HEK293 (cell line): ENCODE results near the gene SLC2A4.
A peak's percentile ranks its signal among the peaks of the same experiment; 100 is the strongest.

Experiments used
- CTCF ChIA-PET: fragments of 350-600 bp; formaldehyde crosslinking; extraction: SDS; loops from one replicate; lab custom pipeline; 2021; ENCODE audit warnings: antibody characterized with exemption; lab: Yijun Ruan, JAX
- POLR2A ChIA-PET: fragments of 300-600 bp; formaldehyde crosslinking; extraction: SDS; loops from one replicate; lab custom pipeline; 2020; ENCODE audit warnings: antibody characterized with exemption, inconsistent platforms; lab: Yijun Ruan, JAX
- H3K27ac ChIP-seq: fragments of 200-500 bp; sonication (Bioruptor generic); 2 replicates; pipeline ENCODE4 v1.5.1; 2014; ENCODE audit warnings: low read depth, low read length, control low read depth, inconsistent platforms; ENCODE audit errors: extremely low read depth
- H3K36me3 ChIP-seq, 2 experiments: fragments of 200-500 bp in 1 of 2; sonication (Bioruptor generic) in 1 of 2; 1 replicate in 1 of 2; 2 replicates in 1 of 2; pipeline ENCODE4 v1.5.1; 2014 to 2017; ENCODE audit warnings: inconsistent platforms in 2 of 2, low read length in 2 of 2; ENCODE audit not compliant: control insufficient read depth in 2 of 2, insufficient read depth in 1 of 2
- H3K4me1 ChIP-seq: fragments of 200-500 bp; sonication (Bioruptor generic); 2 replicates; pipeline ENCODE4 v1.5.1; 2014; ENCODE audit warnings: mild to moderate bottlenecking, low read length, inconsistent platforms; ENCODE audit not compliant: control insufficient read depth, insufficient read depth
- H3K4me3 ChIP-seq: 2 replicates; pipeline ENCODE4 v1.5.1; 2011; ENCODE audit warnings: low read depth, mild to moderate bottlenecking, control low read depth, low read length, moderate library complexity
- H3K9me3 ChIP-seq: fragments of 200-500 bp; sonication (Bioruptor generic); 2 replicates; pipeline ENCODE4 v1.5.1; 2014; ENCODE audit warnings: low read depth, low read length, inconsistent platforms; ENCODE audit not compliant: control insufficient read depth, insufficient read depth
- BCL11A ChIP-seq: fragments of 450-650 bp; formaldehyde crosslinking; IDR thresholded peaks from 2 replicates; pipeline ENCODE4 v1.5.1; 2016; ENCODE audit warnings: low read depth, missing biosample characterization, missing genetic modification characterization
- HOXA7 ChIP-seq: sonication (generic); formaldehyde crosslinking; IDR thresholded peaks from 2 replicates; pipeline ENCODE4 v1.8.1; 2022; ENCODE audit warnings: missing genetic modification reagents, borderline replicate concordance
- HOXC10 ChIP-seq: sonication (generic); formaldehyde crosslinking; IDR thresholded peaks from 2 replicates; pipeline ENCODE4 v1.8.1; 2023; ENCODE audit warnings: mild to moderate bottlenecking, missing genetic modification reagents
- KLF8 ChIP-seq: fragments of 450-650 bp; formaldehyde crosslinking; IDR thresholded peaks from 2 replicates; pipeline ENCODE4 v1.5.1; 2016; ENCODE audit warnings: missing biosample characterization, missing genetic modification characterization
- MZF1 ChIP-seq: fragments of 450-650 bp; formaldehyde crosslinking; IDR thresholded peaks from 2 replicates; pipeline ENCODE4 v1.5.1; 2017; ENCODE audit warnings: missing biosample characterization, missing genetic modification characterization, borderline replicate concordance
- OSR2 ChIP-seq: fragments of 450-650 bp; formaldehyde crosslinking; IDR thresholded peaks from 2 replicates; pipeline ENCODE4 v1.5.1; 2016; ENCODE audit warnings: missing biosample characterization, missing genetic modification characterization
- SCRT1 ChIP-seq: fragments of 450-650 bp; formaldehyde crosslinking; IDR thresholded peaks from 2 replicates; pipeline ENCODE4 v1.5.1; 2016; ENCODE audit warnings: missing biosample characterization, missing genetic modification characterization, borderline replicate concordance
- ZNF121 ChIP-seq: fragments of 450-650 bp; formaldehyde crosslinking; IDR thresholded peaks from 2 replicates; pipeline ENCODE4 v1.5.1; 2016; ENCODE audit warnings: missing biosample characterization, missing genetic modification characterization
- ZNF133 ChIP-seq: fragments of 450-650 bp; formaldehyde crosslinking; IDR thresholded peaks from 2 replicates; pipeline ENCODE4 v1.5.1; 2016; ENCODE audit warnings: missing biosample characterization, missing genetic modification characterization
- ZNF140 ChIP-seq: fragments of 450-650 bp; formaldehyde crosslinking; IDR thresholded peaks from 2 replicates; pipeline ENCODE4 v1.5.1; 2016; ENCODE audit warnings: missing biosample characterization, missing genetic modification characterization
- ZNF184 ChIP-seq: fragments of 450-650 bp; IDR thresholded peaks from 2 replicates; pipeline ENCODE4 v1.5.1; 2018; ENCODE audit warnings: missing biosample characterization, mild to moderate bottlenecking, missing genetic modification characterization
- ZNF433 ChIP-seq: fragments of 450-650 bp; formaldehyde crosslinking; IDR thresholded peaks from 2 replicates; pipeline ENCODE4 v1.5.1; 2016; ENCODE audit warnings: missing biosample characterization, missing genetic modification characterization, low read depth
- ZNF473 ChIP-seq: fragments of 450-650 bp; formaldehyde crosslinking; IDR thresholded peaks from 2 replicates; pipeline ENCODE4 v1.5.1; 2017; ENCODE audit warnings: missing biosample characterization, missing genetic modification characterization
- ZNF48 ChIP-seq: fragments of 450-650 bp; formaldehyde crosslinking; IDR thresholded peaks from 2 replicates; pipeline ENCODE4 v1.5.1; 2016; ENCODE audit warnings: missing biosample characterization, missing genetic modification characterization
- ZNF510 ChIP-seq: fragments of 450-650 bp; formaldehyde crosslinking; IDR thresholded peaks from 2 replicates; pipeline ENCODE4 v1.5.1; 2018; ENCODE audit warnings: mild to moderate bottlenecking, missing genetic modification characterization, missing biosample characterization; ENCODE audit not compliant: insufficient replicate concordance
- ZNF521 ChIP-seq: fragments of 450-650 bp; formaldehyde crosslinking; IDR thresholded peaks from 2 replicates; pipeline ENCODE4 v1.5.1; 2017; ENCODE audit warnings: missing biosample characterization, mild to moderate bottlenecking, missing genetic modification characterization
- ZNF529 ChIP-seq: fragments of 450-650 bp; formaldehyde crosslinking; IDR thresholded peaks from 2 replicates; pipeline ENCODE4 v1.5.1; 2017; ENCODE audit warnings: missing genetic modification characterization, missing biosample characterization; ENCODE audit not compliant: insufficient replicate concordance
- ZNF560 ChIP-seq: fragments of 450-650 bp; formaldehyde crosslinking; IDR thresholded peaks from 2 replicates; pipeline ENCODE4 v1.5.1; 2017; ENCODE audit warnings: missing biosample characterization, missing genetic modification characterization, borderline replicate concordance
- ZNF658 ChIP-seq: fragments of 450-650 bp; formaldehyde crosslinking; IDR thresholded peaks from 2 replicates; pipeline ENCODE4; 2016; ENCODE audit warnings: missing biosample characterization, missing genetic modification characterization
- ZNF677 ChIP-seq: fragments of 450-650 bp; IDR thresholded peaks from 2 replicates; pipeline ENCODE4 v1.5.0; 2018; ENCODE audit warnings: missing biosample characterization, mild to moderate bottlenecking, missing genetic modification characterization, moderate library complexity
- ZSCAN23 ChIP-seq: fragments of 450-650 bp; formaldehyde crosslinking; IDR thresholded peaks from 2 replicates; pipeline ENCODE4 v1.5.1; 2016; ENCODE audit warnings: missing biosample characterization, missing genetic modification characterization
- TF ChIP-seq, protein P1 (sequence below): fragments of 450-650 bp; formaldehyde crosslinking; IDR thresholded peaks from 2 replicates; pipeline ENCODE4 v1.5.1; 2016; ENCODE audit warnings: missing biosample characterization, missing genetic modification characterization
- TF ChIP-seq, protein P2 (sequence below): fragments of 450-650 bp; formaldehyde crosslinking; IDR thresholded peaks from 2 replicates; pipeline ENCODE4 v1.5.1; 2016; ENCODE audit warnings: missing biosample characterization, missing genetic modification characterization, borderline replicate concordance
- TF ChIP-seq, protein P3 (sequence below): fragments of 450-650 bp; formaldehyde crosslinking; IDR thresholded peaks from 2 replicates; pipeline ENCODE4 v1.5.1; 2016; ENCODE audit warnings: missing biosample characterization, missing genetic modification characterization
- TF ChIP-seq, protein P4 (sequence below): fragments of 450-650 bp; formaldehyde crosslinking; IDR thresholded peaks from 2 replicates; pipeline ENCODE4 v1.5.1; 2016; ENCODE audit warnings: missing biosample characterization, missing genetic modification characterization
- TF ChIP-seq, protein P5 (sequence below): fragments of 450-650 bp; IDR thresholded peaks from 2 replicates; pipeline ENCODE4 v1.5.1; 2018; ENCODE audit warnings: missing biosample characterization, missing genetic modification characterization

The SLC2A4 gene

DNA sequence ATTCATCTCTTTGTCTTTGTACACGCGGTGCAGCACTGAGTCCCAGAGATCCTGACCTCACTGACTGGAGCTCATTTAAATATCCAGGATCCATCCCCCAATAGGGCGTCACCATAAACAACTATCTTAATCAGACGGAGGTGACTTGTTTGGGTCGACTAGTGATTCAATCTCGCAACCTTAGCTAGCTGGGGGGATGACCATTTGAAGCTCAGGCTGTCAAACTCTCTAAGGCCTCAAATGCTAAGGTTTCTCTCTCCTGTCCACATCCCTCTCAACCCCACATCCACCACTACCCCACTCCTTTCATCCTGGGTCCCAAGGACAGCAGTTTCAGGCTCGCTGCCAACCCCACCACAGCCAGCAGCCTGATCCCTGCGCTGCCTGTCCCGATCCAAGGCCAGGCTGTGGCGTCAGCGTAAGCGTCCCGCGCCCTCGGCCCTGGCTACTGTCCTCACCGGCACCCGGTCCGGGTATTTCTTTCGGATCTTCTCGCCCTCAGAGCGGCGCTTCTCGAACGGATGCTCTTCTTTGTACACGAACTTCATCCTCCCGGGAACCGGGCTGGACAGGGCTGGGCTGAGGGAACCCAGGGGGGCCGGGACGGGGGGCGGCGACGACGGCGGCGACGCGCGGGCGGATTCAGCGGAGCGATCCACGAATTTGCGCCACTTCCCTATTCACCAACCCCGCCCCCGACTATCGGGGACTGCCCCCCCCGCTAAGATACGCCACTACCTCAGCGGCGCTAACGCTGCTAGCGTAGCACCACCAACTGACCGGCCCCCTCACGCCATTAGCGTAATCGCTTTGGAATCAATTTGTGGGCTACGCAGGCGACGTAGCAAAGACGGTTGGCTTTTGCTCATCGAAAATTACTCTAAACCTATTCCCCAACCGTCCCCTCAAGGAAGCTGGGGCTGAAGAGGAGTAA is 39.5 kb upstream of the SLC2A4 start, which contains the start of gene GABARAP (continued):
- TF ChIP-seq ZNF510: no peak
- TF ChIP-seq ZSCAN23: no peak

DNA sequence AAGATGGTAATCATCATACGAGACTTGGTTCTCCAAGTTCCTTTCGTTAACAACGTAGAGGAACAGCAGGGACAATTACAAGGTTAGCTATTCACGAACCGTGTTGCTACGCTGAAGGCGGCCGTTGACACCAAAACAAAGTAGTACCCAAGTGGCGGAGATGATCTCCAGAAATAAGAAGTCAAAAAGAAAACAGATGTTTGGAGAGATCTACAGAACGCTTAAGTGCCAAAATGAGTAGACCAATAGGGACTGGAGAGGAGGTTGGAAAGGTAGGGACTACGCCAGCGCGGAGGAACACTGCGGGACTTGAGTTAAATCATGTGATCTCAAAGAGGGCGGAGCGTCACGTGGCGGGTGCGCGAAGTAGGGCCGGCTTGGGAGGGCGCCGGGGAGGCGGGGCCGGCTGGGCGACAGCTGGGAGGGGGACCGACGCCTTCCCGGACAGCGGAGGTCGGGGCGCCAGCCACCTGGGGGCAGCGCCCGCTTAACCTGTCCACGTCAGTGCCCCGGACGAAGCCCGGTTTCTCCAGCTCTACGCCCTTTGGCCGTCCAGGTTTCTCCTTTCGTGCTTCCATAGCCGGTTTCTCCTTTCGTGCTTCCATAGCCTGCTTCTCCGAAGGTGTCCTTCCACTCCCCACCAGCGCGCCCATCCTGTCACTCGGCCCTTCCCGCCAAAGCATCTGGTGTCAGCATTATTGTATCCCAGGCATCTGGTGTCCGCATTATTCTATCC is 38.6 kb upstream of the SLC2A4 start:
- Histone ChIP-seq H3K36me3 (peaks cover 26 to 53% of the 10 kb centered on the region in 2 experiments), H3K27ac (peak overlapping the region; percentile 91), H3K4me1 (peaks cover 6% of the 10 kb centered on the region), H3K4me3 (peak overlapping the region; percentile 82), H3K9me3 (no peaks in the 10 kb centered on the region)
- POLR2A ChIA-PET: interaction anchor here (0.6 to 14.2 kb wide), 16 partner anchors 9 to 444 kb away, joined by 3 to 284 read pairs (median 6); partner anchors contain the start of genes ACADVL, CTDNEP1, DLG4 and DVL2
- CTCF ChIA-PET: interaction anchor here (0.7 to 5.2 kb wide), 6 partner anchors 11 to 522 kb away, joined by 3 to 33 read pairs (median 5); partner anchors contain the start of genes ACADVL and DLG4
- TF ChIP-seq HOXA7 (CRISPR knock-in tag): no peak
- no peak for TF ChIP-seq ZNF521 (tag by site-specific recombination)
- no peak for TF ChIP-seq ZNF133 (tag by site-specific recombination)
- TF ChIP-seq, protein P1, sequence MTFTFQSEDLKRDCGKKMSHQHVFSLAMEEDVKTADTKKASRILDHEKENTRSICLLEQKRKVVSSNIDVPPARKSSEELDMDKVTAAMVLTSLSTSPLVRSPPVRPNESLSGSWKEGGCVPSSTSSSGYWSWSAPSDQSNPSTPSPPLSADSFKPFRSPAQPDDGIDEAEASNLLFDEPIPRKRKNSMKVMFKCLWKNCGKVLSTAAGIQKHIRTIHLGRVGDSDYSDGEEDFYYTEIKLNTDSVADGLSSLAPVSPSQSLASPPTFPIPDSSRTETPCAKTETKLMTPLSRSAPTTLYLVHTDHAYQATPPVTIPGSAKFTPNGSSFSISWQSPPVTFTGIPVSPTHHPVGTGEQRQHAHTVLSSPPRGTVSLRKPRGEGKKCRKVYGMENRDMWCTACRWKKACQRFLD: no peak
- no peak for TF ChIP-seq HOXC10 (CRISPR knock-in tag)
- TF ChIP-seq, protein P2, sequence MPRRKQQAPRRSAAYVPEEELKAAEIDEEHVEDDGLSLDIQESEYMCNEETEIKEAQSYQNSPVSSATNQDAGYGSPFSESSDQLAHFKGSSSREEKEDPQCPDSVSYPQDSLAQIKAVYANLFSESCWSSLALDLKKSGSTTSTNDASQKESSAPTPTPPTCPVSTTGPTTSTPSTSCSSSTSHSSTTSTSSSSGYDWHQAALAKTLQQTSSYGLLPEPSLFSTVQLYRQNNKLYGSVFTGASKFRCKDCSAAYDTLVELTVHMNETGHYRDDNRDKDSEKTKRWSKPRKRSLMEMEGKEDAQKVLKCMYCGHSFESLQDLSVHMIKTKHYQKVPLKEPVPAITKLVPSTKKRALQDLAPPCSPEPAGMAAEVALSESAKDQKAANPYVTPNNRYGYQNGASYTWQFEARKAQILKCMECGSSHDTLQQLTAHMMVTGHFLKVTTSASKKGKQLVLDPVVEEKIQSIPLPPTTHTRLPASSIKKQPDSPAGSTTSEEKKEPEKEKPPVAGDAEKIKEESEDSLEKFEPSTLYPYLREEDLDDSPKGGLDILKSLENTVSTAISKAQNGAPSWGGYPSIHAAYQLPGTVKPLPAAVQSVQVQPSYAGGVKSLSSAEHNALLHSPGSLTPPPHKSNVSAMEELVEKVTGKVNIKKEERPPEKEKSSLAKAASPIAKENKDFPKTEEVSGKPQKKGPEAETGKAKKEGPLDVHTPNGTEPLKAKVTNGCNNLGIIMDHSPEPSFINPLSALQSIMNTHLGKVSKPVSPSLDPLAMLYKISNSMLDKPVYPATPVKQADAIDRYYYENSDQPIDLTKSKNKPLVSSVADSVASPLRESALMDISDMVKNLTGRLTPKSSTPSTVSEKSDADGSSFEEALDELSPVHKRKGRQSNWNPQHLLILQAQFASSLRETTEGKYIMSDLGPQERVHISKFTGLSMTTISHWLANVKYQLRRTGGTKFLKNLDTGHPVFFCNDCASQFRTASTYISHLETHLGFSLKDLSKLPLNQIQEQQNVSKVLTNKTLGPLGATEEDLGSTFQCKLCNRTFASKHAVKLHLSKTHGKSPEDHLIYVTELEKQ (tag by site-specific recombination): peak; percentile 95
- no peak for TF ChIP-seq ZNF529 (tag by site-specific recombination)
- no peak for TF ChIP-seq SCRT1
- TF ChIP-seq, protein P3, sequence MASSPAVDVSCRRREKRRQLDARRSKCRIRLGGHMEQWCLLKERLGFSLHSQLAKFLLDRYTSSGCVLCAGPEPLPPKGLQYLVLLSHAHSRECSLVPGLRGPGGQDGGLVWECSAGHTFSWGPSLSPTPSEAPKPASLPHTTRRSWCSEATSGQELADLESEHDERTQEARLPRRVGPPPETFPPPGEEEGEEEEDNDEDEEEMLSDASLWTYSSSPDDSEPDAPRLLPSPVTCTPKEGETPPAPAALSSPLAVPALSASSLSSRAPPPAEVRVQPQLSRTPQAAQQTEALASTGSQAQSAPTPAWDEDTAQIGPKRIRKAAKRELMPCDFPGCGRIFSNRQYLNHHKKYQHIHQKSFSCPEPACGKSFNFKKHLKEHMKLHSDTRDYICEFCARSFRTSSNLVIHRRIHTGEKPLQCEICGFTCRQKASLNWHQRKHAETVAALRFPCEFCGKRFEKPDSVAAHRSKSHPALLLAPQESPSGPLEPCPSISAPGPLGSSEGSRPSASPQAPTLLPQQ (tag by site-specific recombination): peak; percentile 70; the same call in 1 of the 2 replicates
- TF ChIP-seq ZNF121 (tag by site-specific recombination): no peak; the same call in 1 of the 2 replicates
- no peak for TF ChIP-seq MZF1 (tag by site-specific recombination)
- TF ChIP-seq ZNF433: no peak
- no peak for TF ChIP-seq ZNF658 (tag by site-specific recombination)
- peak; percentile 100 for TF ChIP-seq KLF8 (tag by site-specific recombination)
- no peak for TF ChIP-seq ZNF473 (tag by site-specific recombination)
- no peak for TF ChIP-seq ZNF48 (tag by site-specific recombination)
- no peak for TF ChIP-seq ZNF677 (tag by site-specific recombination)
- TF ChIP-seq ZNF184 (tag by site-specific recombination): 0 out of 2 replicates have a peak, but pooled peaks have one; percentile 23
- no peak for TF ChIP-seq ZNF560
- peak; percentile 83 for TF ChIP-seq BCL11A (tag by site-specific recombination)
- peak; percentile 67 for TF ChIP-seq OSR2 (tag by site-specific recombination)
- TF ChIP-seq, protein P4, sequence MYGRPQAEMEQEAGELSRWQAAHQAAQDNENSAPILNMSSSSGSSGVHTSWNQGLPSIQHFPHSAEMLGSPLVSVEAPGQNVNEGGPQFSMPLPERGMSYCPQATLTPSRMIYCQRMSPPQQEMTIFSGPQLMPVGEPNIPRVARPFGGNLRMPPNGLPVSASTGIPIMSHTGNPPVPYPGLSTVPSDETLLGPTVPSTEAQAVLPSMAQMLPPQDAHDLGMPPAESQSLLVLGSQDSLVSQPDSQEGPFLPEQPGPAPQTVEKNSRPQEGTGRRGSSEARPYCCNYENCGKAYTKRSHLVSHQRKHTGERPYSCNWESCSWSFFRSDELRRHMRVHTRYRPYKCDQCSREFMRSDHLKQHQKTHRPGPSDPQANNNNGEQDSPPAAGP (tag by site-specific recombination): peak; percentile 99
- no peak for TF ChIP-seq ZNF140 (tag by site-specific recombination)
- TF ChIP-seq, protein P5, sequence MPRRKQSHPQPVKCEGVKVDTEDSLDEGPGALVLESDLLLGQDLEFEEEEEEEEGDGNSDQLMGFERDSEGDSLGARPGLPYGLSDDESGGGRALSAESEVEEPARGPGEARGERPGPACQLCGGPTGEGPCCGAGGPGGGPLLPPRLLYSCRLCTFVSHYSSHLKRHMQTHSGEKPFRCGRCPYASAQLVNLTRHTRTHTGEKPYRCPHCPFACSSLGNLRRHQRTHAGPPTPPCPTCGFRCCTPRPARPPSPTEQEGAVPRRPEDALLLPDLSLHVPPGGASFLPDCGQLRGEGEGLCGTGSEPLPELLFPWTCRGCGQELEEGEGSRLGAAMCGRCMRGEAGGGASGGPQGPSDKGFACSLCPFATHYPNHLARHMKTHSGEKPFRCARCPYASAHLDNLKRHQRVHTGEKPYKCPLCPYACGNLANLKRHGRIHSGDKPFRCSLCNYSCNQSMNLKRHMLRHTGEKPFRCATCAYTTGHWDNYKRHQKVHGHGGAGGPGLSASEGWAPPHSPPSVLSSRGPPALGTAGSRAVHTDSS (tag by site-specific recombination): peak; percentile 71
